ENCODE data around the gene RABGAP1.

Gene RABGAP1

GRCh38 chr9:123097430-123098095, 156.7 kb downstream of the RABGAP1 start (continued):
- TF ChIP-seq ZBTB44 (tag by site-specific recombination; IDR thresholded peaks at IDR 0.05): no peak
- TF ChIP-seq PRDM1 (tag by site-specific recombination; IDR thresholded peaks at IDR 0.05): no peak
- no peak for TF ChIP-seq ZSCAN16 (tag by site-specific recombination; IDR thresholded peaks at IDR 0.05)
- no peak for TF ChIP-seq SCRT1 (tag by site-specific recombination; IDR thresholded peaks at IDR 0.05; ENCODE audit: borderline replicate concordance)

GRCh38 chr9:123098096-123098459, 157.3 kb downstream of the RABGAP1 start:
- H3K9me3 ChIP-seq (ENCODE audit: control insufficient read depth, insufficient read depth, low read depth, low read length): no peaks in the 10 kb centered on the region
- peaks cover 14 to 72% of the 10 kb centered on the region in 2 experiments; a peak in 2 of 3 replicates for H3K36me3 ChIP-seq (ENCODE audit: control insufficient read depth in 2 of 2, insufficient read depth in 1 of 2, low read length in 2 of 2)
- H3K4me3 ChIP-seq (ENCODE audit: low read depth, low read length): no peak overlapping the region
- H3K27ac ChIP-seq (ENCODE audit: extremely low read depth, low read depth, low read length): no peak overlapping the region
- POLR2A ChIA-PET: no interaction called here
- CTCF ChIA-PET: interaction anchor here (0.5 to 1.1 kb wide), 2 partner anchors 17 to 270 kb away, joined by 3 read pairs; no protein-coding TSS in a partner anchor
- H3K4me1 ChIP-seq (ENCODE audit: control insufficient read depth, insufficient read depth, low read length): no peaks in the 10 kb centered on the region
- no peak for TF ChIP-seq PRDM2 (tag by site-specific recombination; IDR thresholded peaks at IDR 0.05; ENCODE audit: borderline replicate concordance)
- TF ChIP-seq ZBTB8A (tag by site-specific recombination; IDR thresholded peaks at IDR 0.05): no peak
- no peak for TF ChIP-seq PBX3 (CRISPR knock-in tag; IDR thresholded peaks at IDR 0.05)
- TF ChIP-seq ZNF37A (tag by site-specific recombination; IDR thresholded peaks at IDR 0.05): no peak
- no peak for TF ChIP-seq ZNF660 (tag by site-specific recombination; IDR thresholded peaks at IDR 0.05)
- TF ChIP-seq ZBTB17 (tag by site-specific recombination; IDR thresholded peaks at IDR 0.05): no peak
- no peak for TF ChIP-seq ZNF624 (tag by site-specific recombination; IDR thresholded peaks at IDR 0.05)
- no peak for TF ChIP-seq ZNF837 (tag by site-specific recombination; IDR thresholded peaks at IDR 0.05)
- TF ChIP-seq ZNF518A (tag by site-specific recombination; conservative IDR thresholded peaks at IDR 0.05; ENCODE audit: low read depth): no peak
- TF ChIP-seq ZNF391 (tag by site-specific recombination; IDR thresholded peaks at IDR 0.05; ENCODE audit: borderline replicate concordance, low read depth): no peak
- no peak for TF ChIP-seq ZBTB10 (tag by site-specific recombination; IDR thresholded peaks at IDR 0.05)
- TF ChIP-seq ZBTB26 (tag by site-specific recombination; optimal IDR thresholded peaks at IDR 0.05): no peak
- no peak for TF ChIP-seq OVOL3 (tag by site-specific recombination; IDR thresholded peaks at IDR 0.05)
- no peak for TF ChIP-seq ZNF239 (tag by site-specific recombination; IDR thresholded peaks at IDR 0.05)

Data from HEK293 (cell line).